Keratinocyte (primary cell): ENCODE results near the gene CLDN14.

ENCODE experiments used
- EZH2 ChIP-seq: IDR thresholded peaks from one replicate; pipeline ENCODE4 v1.6.1; 2012; ENCODE audit warnings: inconsistent platforms, mild to moderate bottlenecking, low read length, moderate library complexity
- TF ChIP-seq, protein P1 (sequence below), 3 experiments: IDR thresholded peaks in 1 of 3; conservative IDR thresholded peaks in 1 of 3; optimal IDR thresholded peaks in 1 of 3; 2 replicates in 2 of 3; 3 replicates in 1 of 3; pipeline versions ENCODE3 to v1.5.1; 2011; ENCODE audit warnings: low read length in 3 of 3, mild to moderate bottlenecking in 3 of 3, moderate library complexity in 2 of 3, control low read depth in 1 of 3, inconsistent platforms in 1 of 3; ENCODE audit not compliant: insufficient read depth in 2 of 3; ENCODE audit errors: extremely low read depth in 1 of 3

DNA sequence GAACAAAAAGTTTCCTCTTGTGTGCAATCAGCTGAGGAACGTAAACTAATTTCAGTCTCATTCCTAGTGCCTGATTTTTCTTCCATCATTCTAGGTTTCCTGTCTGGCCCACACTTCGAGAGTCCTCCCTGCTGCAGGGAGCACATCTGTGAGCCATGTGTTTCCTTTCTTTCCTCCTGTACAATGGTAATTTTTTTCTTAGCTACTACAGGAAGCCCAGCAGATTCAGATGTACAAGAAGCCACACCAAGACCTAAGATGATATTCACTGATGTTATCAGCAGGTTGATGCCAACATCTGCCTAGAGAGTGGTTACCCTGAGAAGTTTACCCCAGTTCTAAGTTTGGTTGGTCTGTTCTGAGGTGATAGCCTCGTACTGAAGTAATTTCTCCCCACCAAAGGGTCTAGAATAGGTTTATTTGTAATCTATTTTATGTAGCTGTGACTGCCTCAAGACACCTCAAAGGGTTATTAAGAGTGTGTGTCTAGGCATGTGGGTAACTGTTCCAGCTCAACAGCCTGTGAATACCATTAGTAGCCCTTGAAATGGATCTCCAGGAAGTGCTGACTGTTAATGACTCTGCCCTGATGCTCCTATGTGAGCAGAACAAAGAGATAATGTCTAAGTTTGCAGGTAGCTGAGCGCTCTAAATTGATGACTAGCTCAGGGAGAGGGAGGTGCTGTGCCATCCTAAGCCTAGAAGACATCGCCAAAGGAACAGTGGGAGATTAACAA lies 31.7 kb upstream of the CLDN14 start:
- TF ChIP-seq, protein P1, sequence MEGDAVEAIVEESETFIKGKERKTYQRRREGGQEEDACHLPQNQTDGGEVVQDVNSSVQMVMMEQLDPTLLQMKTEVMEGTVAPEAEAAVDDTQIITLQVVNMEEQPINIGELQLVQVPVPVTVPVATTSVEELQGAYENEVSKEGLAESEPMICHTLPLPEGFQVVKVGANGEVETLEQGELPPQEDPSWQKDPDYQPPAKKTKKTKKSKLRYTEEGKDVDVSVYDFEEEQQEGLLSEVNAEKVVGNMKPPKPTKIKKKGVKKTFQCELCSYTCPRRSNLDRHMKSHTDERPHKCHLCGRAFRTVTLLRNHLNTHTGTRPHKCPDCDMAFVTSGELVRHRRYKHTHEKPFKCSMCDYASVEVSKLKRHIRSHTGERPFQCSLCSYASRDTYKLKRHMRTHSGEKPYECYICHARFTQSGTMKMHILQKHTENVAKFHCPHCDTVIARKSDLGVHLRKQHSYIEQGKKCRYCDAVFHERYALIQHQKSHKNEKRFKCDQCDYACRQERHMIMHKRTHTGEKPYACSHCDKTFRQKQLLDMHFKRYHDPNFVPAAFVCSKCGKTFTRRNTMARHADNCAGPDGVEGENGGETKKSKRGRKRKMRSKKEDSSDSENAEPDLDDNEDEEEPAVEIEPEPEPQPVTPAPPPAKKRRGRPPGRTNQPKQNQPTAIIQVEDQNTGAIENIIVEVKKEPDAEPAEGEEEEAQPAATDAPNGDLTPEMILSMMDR (optimal IDR thresholded peaks at IDR 0.05 in 1 of 3, IDR thresholded peaks at IDR 0.05 in 1 of 3, conservative IDR thresholded peaks at IDR 0.05 in 1 of 3; ENCODE audit: extremely low read depth in 1 of 3, insufficient read depth in 2 of 3, low read length in 3 of 3), result no peak
- no peak for TF ChIP-seq EZH2
